NCI-H1436 (cell line): ENCODE results near the gene TRABD.

Experiments used
- DNase-seq: peaks from one replicate; lab custom pipeline; 2025; lab: John Stamatoyannopoulos, UW

Gene TRABD

DNA sequence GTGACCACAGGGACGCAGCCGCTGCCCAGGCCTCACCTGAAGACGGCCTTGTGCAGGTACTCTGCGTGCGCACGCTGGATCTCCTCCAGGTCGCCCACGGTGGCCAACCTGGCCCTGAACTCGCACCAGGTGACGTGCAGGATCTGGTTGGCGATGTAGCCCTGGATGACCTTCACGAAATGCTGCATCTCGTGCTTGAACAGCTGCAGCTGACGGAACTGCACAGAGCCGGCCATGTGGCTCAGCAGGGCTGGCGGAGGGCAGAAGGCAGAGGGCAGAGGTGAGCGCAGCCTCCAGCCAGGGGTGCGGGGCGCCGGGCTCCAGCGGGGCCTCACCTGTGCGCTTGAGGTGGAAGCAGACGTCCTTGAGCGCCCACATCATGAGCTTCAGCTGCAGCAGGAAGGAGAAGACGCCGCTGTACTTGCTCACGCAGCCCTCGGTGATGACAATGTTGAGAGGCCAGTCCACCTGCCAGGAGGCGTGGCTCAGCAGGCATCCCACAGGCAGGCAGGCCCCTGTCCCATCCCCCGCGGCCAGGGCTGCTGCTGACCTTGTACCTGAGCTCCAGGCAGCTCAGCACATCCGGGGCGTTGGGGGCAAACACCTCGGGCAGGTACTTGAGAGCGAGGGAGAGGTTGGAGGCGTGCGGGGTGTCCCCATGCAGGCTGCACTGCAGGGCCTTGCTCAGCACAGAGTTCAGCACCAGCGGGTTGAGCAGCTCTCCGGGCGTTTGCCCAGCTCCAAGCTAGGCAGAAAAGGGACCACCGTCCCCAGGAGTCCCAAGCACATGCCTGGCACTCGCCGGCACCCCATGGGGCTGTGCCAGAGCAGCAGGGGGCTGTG is 32.7 kb downstream of the TRABD start:
- DNase-seq, result no peak

DNA sequence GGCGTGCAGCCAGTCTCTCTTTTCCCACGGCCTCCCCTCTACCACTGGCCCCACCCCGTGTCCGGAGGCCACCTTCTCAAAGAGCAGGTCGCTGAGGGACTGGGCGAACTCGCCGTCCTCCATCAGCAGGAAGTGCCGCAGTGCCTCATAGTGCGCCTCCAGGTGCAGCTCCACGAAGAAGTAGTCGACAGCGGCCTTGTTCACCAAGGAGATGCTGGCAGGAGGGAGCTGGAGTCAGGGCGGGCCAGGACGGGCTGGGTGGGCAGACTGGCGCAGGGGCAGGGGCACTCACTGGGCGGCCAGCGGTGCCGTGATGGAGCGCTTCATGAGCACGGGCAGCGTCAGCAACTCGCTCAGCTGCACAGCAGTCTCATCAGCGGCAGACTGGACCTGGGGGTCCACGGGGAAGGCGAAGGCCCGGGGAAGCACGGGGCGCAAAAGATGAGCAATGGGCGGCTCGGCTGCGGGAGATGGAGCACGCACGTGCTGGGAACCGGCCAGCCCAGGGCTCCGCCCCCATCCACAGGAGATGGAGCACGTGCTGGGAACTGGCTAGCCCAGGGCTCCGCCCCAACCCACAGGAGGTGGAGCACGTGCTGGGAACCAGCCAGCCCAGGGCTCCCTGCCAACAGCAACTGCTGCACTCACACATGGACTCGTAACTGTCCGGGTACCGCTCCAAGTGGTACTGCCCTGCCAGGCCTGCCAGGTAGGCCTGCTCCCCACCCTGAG is 33.4 kb downstream of the TRABD start:
- peak; percentile 17 for DNase-seq

DNA sequence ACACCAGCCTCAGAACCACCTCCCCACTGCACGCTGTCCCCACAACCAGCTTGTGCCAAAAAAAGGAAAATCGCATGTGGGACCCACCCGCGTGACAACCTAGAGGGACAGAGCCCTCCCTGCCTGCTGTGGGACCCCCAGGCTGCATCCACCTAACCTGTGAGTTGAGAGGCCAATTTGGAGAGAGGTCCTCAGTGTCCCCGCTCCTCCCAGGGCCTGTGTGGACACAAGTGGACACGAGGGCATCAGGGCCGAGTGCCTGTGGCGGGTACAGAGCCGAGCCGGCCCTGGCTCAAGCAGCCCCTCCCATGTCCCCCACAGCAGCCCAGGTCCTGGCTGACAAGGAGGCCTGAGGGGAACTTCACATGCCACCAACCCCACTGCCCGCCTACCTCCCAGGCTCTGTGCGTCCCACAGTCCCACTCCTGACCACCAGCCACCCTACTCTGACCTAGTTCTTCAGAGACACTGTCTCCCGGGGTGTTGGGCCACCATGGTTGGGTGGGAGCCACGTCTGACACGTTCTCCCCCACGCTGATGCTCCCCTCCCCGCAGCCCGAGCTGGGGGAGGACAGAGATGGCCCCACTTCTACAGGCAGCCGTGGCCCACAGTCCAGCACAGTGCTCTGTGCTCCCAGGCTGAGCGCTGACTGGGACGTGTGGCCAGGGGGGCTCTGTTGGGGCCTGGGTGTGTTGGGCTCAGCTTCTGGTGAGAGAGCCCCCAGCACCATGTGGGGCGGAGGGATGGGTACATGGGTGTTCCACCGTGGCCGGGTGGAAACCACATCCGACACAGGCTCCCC is 34.3 kb downstream of the TRABD start:
- DNase-seq, result no peak

DNA sequence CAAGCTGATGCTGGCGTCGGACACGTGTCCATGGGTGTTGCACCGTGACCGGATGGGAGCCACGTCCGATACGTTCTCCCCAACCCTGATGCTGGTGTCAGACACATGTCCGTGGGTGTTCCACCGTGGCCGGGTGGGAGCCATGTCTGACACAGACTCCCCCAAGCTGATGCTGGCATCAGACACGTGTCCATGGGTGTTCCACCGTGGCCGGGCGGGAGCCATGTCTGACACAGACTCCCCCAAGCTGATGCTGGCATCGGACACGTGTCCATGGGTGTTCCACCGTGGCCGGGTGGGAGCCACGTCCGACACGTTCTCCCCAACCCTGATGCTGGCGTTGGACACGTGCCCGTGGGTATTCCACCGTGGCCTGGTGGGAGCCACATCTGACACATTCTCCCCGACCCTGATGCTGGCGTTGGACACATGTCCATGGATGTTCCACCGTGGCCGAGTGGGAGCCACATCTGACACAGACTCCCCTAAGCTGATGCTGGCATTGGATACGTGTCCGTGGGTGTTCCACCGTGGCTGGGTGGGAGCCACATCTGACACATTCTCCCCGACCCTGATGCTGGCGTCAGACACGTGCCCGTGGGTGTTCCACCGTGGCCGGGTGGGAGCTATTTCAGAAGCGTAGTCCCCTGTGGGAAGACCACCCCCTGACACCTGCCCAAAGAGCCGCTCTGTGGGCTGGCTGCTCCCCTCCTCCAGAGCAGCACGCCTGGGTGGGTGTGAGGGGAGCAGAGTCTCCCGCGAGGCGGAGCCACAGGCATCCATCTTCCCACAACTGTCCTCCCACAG is 35.1 kb downstream of the TRABD start:
- DNase-seq, result no peak

DNA sequence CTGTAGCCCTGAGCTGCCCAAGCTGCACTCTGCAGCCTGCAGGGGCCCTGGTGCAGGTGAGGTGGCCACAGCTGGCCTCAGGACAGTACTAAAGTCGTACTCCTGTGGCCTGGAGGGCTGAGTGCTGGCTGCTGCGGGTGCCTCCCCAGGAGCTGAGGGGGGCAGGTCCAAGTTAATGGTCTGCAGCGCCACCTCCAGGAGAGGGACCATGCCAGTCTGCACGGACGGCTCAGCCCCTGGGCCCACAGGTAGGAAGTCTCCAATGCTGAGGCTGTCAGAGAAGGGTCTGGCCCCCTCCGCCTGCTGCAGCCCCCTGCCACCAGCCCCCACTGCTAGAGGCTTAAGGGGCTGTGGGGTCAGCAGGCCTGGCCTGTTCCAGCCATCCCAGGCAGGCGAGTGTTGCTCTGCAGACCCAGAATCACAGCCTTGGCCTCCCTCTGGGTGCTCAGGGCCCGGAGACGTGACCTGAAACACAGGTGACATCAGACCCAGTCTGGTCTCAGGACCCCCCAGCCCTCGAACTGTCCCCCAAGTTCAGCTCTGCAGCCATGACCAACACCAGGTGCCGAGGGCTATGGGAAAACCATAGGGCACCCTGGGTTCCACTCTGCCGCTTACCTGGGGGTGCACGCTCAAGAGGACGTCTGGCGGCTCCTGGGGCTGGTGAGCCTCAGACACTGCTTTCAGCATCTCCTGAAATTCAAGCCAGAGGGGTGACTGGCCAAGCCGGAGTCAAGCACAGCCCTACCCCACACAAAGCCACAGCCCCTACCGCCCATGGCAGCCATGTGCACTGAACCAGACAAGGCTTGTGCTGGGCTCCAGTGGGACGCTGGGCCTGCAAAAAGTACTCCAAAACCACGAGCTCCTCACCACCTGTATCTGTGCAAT is 35.9 kb downstream of the TRABD start:
- no peak for DNase-seq

DNA sequence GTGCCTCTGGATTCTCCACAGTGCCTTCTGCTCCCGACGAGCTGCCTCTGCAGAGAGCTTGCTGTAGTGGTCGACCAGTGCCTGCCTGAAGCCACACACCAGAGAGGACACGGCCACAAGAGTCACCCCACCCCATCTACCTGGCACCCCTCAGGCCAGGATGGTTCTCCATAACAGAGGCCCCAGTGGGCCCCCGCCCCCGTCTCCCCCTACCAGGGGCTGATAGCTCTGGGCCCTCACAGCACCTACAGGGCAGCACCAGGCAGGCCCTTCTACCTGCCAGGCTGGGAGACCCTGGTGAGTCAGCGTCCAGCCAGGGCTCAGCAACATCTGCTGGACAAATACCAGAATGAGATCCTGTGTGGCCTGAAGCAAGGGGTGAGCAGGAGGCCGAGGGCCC is 36.8 kb downstream of the TRABD start:
- no peak for DNase-seq

DNA sequence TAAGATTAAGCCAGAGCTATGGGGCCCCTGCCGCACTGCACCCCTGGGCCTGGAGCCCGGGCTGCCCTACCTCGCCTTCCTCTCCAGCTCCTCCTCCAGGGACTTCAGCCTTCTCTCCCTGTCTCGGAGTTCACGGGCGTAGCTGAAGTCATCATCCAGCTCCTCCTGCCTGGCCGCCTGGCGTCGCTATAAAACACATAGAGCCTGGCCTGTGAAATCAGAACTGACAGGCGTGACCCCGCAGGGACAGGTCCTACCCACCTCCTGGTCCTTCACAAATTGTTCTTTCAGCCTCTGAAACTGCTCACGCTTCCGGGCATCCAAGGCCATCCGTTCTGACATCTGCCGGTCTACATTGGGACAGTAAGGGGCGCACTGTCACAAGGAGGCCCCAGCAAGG is 38.4 kb downstream of the TRABD start:
- no peak for DNase-seq

DNA sequence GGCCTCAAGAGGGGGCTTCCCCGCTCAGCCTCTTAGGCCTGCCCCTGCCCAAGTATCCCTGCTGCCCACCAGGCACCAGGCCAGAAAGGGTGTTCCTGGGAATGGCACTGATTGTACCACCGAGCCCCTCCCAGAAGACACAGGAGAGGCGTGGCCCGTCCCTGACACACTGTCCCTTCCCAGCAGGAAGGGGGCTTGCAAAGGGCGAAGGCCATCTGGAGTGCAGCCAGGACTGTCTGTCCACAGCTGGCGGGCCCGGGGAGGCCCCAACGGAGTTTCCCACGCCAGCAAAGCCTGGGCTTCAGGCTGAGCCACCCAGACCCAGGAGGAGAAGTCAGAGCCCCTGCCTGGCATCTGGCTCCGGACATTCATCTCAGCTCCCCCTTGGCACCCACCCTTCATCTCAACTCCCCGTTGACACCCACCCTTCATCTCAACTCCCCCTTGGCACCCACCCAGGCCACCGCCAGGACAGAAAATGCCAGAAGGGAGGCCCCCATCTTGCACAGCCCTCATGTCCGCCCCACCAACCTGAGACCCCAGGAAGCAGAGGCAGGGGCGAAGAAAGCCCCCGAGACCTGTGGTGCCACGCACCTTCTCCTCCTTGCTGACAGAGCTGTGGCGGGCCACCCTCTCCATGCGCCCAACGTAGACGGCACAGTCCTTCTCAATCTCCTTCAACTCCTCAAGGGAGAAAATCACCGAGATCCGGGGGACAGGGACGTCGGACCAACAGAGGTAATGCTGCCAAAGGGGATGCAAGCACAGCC is 39.7 kb downstream of the TRABD start:
- DNase-seq, result no peak

DNA sequence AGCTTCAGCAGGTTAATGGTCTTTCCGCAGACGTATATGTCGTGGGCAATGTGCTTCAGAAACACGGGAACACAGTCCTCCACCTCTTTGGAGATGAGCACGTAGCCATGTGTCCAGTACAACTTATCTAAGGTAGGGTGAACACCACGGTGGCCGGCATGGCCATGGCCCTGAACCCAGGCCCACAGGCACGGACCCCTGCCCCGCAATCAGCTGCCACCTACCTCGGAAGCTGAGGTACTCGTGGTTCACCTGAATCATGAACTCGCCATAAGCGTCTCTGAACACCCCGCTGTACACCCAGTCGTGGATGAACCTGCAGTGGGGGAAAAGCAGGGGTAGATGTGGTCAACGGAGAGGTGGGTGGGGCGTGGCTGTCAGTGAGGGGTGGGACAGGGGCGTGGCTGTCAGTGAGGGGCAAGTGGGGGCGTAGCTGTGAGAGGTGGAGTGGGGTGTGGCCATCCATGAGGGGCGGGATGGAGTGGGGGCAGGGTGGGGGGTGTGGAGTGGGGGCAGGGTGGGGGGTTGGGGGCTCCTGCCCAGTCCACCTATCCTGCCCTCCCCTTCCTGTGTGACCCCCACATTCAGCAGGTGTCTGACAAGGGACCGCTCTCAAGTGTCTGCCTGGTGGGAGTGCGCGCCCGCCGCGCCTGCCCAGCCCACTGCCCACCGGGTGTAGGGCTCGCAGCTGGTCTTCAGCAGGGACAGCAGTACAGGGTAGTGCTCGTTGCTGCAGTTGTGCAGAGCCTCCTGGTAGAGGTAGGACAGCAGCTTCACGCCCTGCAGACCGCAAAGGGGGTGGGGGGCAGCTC is 40.6 kb downstream of the TRABD start:
- DNase-seq, result no peak

DNA sequence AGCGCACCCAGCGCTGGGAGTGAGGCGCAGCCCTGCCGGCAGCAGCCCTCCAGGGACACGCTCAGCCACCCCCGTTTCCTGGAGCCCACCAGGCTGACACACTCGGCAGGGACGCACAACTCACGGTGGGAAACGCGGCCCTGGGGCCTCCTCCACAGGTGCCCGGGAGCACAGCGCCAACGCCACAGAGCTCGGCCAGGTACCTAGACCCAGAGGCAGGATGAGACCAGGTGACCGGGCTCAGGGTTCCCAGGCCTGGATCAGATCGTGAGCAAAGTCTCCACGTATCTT is 41.1 kb downstream of the TRABD start:
- no peak for DNase-seq

DNA sequence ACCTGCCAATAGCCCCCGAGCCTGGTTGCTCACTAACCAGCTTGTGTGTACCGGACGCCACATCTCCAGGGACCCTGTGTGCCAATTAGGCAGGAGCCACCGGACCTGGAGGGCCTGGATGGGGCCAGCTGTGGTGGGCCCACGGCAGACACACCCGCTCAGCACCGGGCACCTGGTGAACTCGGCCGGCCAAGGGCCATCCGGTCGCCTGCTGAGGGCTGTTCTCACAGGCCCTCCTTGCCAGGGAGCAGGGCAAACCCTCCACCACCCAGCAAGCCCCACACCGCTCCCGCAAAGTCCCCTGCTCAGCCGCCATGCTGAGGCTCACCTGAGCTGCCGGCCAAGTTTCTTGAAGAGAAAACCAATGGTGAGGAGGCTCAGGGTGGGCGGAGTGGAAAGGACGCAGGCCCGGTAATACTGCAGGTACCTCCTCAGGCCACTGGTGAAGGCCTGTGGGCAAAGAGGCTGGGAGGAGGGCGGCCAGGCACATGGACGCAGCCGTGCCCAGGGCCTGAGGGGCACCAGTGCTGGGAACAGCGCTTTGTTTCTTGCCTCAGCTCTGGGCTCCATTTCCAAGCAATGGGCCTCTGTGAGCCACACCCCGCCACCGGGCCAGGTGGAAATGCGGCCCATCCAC is 42.0 kb downstream of the TRABD start:
- no peak for DNase-seq

DNA sequence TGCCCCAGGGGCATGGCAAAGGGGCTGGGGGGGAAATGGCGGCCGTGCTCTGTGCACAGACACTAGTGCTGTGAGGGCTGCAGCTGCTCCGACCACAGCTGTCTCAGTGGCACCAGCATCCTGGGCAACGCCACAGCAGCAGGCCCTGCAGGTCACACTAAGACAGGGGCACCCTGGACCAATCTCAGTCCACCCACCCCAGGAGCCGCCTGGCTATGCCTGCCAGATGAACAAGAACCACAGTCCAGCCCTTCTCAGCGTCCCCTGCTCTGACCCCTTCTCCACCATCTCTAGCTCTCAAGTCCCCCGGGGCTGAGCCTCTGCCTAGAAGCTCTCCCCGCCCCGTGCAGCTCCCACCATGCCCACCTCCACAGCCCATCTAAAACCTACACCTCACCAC is 42.7 kb downstream of the TRABD start:
- no peak for DNase-seq

DNA sequence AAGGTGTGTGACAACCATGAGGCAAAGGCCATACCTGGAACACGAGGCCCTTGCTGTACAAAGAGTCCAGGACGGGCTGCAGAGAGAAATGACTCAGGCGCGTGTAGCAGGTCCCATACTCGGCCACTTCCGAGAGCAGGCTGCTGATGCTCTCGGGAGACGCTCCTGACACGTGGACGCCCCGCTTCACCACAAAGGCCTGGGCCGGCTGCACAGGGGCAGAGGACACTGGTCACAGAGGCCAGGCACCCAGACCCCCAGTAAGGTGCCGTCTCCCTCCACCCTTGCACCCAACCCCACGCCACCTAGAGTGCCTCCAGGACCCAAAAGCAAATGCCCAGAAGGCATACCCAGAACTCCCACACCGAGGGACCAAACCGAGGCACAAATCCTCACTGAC is 43.7 kb downstream of the TRABD start:
- DNase-seq, result no peak

DNA sequence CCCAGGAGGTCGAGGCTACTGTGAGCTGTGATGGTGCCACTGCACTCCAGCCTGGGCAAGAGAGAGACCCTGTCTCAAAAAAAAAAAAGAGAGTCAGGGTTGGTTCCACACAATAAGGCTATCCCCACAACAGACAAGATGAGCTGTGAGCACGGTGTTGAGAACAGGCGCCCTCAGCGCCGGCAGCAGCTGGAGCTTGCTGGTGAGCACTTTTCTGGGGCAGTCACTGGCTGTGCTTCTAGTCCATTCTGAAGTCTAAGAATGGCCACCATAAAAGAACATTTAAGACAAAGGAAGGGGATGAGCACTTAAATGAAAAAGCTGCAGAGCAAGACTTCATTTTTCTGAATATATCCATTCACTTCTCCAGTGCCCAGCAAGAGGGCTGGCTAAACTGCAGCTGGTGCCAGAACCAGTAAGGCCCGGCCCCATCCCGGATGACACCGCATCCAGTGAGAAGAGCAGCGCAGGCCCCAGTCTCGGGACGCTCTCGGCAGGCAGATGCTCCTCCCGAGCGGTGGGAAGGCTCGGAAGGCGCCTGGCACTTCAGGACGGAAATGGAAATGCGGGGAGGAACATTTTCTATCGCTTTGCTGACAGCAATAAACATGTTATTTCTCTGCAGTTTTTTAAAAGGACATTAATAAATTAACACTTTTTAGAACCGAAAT is 46.9 kb downstream of the TRABD start:
- DNase-seq, result no peak

DNA sequence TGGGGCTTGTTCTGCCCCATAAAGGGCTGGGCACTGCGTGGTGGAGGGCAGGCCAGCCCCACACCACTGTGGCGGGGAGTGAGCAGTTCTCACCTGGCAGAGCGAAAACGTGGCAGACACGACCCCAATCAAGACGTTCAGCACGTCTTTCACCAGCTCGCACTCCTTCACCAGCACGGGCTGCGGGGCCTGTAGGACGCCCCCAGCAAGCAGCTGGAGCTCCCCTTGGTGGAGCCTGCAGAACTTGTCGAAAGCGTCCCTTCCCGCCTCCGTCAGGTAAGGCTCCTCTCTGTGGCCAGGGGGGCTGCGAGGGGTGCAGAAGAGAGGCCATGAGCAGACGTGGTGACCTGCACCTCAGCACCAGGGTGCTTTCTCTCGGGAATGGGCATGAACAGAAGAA is 47.5 kb downstream of the TRABD start:
- no peak for DNase-seq

DNA sequence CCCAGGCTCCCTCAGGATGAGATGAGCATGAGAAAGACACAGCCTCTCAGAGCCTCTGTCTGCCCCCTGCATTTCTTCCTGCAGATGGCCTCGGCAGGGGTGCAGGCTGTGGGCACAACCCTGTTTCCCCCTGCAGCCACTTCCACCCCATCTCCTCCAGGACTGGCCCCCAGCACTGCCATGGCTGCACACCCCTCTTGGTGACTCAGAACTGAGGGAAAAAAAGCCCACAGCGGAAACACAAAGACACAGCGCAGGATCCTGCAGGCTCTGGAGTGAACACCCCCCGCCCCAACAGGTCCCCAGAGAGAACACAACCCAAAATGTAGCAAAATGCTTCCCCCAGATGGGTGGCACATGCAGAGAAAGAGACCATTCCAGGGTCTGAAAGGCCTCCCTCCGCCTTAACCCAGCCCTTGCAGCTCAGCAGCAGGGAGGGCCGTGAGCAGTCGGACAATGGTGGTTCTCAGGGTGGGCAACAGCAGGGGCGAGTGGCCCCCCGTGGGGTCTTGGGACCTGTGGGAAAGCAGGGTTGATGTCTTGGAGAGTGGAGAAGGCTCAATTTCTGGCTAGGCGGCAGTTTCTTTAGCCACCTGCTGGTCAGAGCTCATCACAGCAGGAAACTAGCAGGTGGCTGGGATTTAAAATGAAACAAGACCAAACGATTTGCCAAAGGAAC is 51.2 kb downstream of the TRABD start:
- no peak for DNase-seq

DNA sequence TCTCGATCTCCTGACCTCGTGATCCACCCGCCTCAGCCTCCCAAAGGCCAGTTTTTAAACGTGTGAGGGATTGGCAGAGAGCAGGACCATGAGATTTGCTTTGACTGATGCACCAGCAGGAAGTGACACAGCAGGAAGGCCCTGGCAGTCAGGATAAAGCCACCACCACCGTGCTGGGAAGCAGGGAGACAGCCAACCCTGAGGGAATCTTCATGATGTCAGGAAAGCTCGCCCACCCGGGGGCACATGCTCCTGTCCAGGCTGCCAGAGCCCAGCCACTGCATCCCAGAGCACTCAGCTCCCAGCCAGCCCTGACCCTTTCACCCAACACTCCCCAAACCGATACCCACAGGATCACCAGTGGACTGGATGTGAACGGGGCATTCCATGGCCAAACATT is 53.0 kb downstream of the TRABD start:
- DNase-seq, result no peak
